GM18861 (cell line): ENCODE data around the gene WDR20.
"Not testable (repeated sequence)": the region's sequence is repeated elsewhere in the genome, so short reads cannot be mapped to it uniquely, and the experiment has no call there.

Experiments
- ATAC-seq: cut with Tn5 transposase; IDR thresholded peaks from one replicate; pipeline ENCODE4 v1.9.1; 2021; ENCODE audit not compliant: unreplicated experiment

WDR20 gene

DNA sequence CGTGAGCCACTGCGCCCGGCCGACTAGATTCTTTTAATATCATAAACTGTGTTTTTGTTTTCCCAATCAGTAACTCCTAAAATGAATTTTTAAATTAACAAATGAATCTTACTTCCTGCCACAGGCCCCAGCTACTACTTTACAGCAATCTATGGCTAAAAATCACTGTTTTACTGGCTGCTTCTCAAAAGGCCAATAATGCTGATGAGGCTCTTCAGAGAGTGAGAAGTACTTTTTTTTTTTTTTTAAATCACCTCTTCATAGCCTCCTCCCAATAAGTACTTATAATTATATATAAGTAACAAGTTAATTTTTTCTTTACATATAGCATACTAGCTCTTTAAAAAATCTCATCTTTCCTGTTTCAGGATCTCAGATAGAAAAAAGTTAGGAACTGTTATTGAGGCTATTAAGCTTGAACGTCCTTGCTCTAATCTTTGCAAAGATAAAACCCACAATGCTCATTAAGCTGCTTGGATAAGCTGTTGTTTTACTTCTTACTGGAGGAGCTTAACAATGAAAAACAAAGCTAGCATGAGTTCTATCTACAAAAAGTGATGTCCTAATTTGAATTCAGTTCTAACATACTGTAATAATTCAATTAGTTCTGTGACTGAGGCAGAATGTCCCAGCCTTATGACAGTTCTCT lies 12.8 kb upstream of the WDR20 start:
- ATAC-seq, result no peak

DNA sequence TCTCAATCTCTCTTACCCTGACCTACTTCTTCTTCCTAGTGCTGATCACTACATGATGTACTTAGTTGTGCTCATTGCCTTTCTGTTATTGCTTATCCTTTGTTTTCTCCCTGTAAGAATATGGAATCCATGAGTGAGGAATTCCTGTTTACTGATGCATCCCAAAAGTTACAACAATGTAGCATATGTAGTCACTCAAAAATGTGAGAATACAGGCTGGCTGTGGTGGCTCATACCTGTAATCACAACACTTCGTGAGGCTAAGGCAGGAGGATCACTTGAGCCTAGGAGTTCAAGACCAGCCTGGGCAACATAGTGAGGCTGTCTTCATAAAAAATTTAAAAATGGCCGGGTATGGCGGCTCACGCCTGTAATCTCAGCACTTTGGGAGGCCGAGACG lies 8.0 kb upstream of the WDR20 start:
- no peak for ATAC-seq

DNA sequence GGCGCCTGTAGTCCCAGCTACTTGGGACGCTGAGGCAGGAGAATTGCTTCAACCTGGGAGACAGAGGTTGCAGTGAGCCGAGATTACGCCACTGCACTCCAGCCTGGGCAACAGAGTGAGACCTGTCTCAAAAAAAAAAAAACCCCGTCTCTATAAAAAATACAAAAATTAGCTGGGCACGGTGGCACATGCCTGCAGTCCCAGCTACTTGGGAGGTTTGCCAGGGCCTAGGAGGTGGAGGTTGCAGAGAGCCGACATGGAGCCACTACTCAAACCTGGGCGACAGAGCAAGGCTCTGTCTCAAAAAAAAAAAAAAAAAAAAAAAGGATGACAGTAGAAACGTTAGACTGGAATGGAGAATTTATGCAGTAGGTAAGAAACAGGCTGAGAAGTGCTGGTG lies 5.7 kb upstream of the WDR20 start:
- not testable (repeated sequence) for ATAC-seq

DNA sequence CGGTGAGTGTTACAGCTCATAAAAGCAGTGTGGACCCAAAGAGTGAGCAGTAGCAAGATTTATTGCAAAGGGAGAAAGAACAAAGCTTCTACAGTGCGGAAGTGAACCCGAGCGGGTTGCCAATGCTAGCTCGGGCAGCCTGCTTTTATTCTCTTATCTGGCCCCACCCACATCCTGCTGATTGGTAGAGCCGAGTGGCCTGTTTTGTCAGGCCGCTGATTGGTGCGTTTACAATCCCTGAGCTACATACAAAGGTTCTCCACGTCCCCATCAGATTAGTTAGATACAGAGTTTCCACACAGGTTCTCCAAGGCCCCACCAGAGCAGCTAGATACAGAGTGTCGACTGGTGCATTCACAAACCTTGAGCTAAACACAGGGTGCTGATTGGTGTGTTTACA lies 5.0 kb upstream of the WDR20 start:
- ATAC-seq, result not testable (repeated sequence)

DNA sequence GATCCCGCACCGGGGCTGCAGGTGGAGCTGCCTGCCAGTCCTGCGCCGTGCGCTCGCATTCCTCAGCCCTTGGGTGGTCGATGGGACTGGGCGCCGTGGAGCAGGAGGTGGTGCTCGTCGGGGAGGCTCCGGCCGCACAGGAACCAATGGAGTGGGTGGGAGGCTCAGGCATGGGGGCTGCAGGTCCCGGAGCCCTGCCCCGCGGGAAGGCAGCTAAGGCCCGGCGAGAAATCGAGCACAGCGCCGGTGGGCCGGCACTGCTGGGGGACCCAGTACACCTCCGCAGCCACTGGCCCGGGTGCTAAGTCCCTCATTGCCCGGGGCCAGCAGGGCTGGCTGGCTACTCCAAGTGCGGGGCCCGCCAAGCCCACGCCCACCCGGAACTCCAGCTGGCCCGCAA lies 4.2 kb upstream of the WDR20 start:
- not testable (repeated sequence) for ATAC-seq

DNA sequence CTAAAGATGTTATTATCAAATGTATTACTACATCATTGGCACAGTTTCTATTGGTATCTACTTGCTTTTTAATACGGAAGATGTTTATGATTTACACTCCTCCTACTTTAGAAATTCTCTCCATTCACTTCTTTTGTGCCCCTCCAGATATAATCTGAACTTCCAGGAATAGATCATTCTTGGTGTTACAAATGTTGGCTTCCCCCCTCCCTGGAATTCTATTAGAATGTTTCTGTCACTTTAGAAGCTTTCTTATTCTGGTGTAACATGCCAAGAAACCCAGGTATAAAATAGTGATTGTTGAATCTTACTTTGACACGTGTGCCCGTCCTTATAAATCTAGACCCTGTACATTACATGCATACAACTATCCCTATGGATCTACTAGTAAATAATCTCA lies 1.2 kb upstream of the WDR20 start:
- no peak for ATAC-seq

DNA sequence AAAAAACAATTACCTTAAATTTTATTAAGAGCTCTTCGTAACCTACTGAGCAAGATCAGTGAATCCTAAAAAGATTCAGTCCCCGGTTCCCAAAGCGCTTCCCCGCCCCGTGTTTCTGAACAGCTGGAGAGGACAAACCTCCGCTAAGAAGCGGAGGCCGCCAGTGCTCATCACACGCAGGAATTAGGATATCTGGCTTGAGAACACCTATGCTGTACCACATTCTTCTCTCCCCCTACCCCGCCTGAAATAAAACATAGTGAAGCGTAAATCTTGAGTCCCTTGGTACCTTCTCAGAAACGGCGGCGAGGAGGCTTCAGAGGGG lies 774 bp upstream of the WDR20 start:
- no peak for ATAC-seq

DNA sequence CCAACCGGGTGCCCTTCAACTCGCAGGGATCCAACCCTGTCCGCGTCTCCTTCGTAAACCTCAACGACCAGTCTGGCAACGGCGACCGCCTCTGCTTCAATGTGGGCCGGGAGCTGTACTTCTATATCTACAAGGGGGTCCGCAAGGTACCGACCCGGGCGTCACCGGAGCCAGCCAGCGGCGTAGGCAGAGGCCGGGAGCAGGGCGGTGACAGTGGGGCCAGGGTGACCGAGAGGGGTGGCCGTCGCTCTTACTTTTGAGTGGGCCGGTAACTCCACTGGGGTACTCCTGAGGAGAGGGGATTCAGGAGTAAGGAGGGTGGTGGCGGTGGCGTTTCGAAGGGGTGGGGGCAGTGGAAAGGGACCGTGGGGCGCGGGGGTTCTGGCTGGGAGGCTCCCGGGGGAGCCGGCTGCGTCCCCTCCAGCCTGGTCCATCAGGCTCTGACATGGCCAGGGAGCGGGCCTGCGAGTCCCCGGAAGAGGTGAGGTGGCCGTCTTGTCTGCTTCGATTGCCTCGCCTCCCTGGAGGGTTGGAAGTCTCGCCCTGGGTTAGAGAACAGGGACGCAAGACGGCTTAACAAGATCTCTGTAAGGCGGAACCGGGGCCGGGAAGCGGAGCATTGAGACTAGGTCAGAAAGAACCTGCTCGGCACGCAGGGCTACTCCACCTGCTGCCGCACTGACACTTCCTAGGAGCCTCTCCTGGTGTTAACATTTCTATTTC lies 491 bp downstream of the WDR20 start:
- peak; percentile 17 for ATAC-seq

DNA sequence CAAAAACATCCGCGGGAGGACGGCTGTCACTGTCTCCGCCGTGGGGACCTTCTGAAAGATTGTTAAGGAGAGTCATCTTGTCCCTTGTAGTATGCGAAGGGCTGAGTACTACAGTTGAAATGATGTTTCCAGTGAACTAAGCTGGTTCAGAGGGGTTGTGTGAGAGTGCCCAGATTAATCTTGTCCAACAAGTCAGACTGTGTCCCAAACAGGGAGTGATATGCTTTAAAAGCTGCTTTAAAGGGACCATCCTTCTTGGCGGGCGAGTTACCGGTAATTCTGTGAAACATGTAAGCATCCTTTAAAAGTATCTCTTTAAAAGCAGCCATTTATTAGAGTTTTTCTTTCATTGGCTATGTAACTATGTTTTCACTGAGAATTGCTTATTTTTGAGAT lies 1.1 kb downstream of the WDR20 start:
- no peak for ATAC-seq

DNA sequence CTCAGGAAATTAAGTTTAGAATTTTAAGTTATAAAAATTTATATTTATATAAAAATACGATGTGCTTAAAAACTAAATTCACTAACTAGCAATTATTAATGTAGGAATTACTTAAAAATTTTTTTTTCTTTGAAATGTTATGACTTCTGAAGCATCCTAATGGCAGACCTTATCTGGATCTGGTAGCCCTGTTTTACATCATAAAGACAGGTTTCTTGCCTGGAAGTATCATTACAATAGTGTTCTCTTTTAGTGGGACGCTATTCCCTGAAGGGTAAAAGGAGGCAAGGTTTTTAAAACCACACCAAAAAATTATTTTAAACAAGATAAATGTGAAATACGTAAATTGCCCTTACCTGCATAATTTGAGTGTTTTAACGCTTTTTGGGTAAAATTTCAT lies 2.1 kb downstream of the WDR20 start:
- no peak for ATAC-seq

DNA sequence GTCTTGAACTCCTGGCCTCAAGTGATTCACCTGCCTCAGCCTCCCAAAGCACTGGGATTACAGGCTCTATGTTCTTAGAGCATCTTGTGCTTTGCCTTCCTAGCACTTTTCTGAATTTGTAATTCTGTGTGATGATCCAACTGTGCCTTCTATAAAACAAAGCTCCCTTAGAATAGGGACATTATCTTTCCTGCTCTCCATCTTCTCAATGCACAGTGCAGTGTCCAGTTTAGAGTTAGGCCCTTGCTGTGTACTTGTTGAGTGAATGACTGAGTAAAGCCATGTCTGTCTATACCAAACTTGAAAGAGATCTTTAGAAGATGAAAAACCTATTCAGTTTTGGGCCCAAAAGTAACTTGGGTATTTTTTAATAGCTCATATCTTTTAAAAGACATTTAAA lies 5.2 kb downstream of the WDR20 start:
- no peak for ATAC-seq

DNA sequence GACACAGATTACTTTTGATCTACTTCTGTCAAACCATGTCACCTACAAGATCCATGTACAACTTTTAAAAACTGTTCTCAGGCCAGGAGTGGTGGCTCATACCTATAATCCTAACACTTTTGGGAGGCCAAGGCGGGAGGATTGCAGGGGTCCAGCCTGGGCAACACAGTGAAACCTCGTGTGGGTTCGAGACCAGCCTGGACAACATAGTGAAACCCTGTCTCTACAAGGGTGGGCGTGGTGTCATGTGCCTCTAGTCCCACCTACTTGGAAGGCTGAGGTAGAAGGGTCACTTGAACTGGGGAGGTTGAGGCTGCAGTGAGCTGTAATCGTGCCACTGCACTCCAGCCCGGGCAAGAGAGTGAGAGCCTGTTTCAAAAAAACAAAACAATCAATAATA lies 5.7 kb downstream of the WDR20 start:
- ATAC-seq, result no peak

DNA sequence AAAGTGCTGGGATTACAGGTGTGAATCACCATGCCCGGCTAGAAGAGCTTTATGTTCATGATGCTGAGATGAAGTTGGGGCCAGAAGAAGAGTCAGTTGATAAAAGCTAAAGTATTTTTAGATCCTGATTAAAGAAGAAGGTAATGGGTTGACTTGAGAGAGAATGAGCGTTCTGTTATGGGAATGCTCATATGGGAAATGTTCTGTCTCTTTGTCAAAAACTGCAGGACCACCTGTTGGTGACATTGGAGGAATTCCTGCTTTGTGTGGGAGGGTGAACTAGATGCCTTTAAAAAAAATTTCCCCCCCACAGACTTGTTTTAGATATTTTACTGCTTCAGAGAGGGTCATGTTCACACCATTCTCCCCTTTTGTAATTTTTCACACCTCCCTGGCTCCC lies 6.7 kb downstream of the WDR20 start:
- no peak for ATAC-seq

DNA sequence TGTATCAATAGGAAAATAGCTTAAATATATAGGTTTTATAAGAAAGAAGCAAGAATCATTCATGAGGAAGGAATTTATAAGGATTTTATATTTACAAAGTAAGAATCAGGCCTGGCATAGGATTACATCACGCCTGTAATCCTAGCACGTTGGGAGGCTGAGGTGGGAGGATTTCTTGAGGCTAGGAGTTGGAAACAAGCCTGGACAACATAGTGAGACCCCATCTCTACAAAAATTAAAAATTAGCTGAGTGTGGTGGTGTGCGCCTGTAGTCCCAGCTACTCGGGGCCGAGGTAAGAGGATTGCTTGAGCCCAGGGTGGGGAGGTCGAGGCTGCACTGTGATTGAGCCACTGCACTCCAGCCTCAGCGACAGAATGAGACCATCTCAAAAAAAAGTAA lies 10.4 kb downstream of the WDR20 start:
- ATAC-seq, result no peak

DNA sequence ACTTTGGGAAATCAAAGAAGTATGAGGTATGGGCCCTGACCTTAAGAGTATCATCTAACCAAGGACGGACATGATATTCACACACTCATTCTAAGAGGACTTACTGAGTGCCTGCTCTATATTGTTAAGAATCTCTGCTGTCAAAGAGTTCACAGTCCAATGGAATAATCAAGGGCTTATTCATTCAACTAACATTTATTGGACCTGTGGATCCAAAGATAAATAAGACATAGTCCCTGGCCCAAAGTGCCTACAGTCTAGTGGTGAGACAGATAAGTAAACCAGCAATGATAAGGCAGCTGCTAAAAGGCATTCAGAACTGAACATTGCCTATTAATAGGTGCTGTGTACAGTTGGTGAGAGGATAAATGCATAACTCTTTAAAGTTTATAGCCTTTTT lies 11.0 kb downstream of the WDR20 start:
- ATAC-seq, result no peak

DNA sequence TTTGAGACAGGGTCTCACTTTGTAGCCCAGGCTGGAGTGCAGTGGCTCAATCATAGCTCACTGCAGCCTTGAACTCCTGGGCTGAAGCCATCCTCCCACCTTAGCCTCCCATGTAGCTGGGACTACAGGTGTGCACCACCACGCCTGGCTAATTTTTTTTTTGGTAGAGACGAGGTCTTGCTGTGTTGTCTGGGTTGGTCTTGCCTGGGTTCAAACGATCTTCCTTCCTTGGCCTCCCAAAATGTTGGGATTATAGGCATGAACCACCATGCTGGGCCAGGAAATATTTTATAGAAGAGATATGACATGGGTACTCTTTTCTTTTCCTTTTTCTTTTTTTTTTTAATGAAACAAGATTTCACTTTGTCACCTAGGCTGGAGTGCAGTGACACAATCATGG lies 11.7 kb downstream of the WDR20 start:
- not testable (repeated sequence) for ATAC-seq

DNA sequence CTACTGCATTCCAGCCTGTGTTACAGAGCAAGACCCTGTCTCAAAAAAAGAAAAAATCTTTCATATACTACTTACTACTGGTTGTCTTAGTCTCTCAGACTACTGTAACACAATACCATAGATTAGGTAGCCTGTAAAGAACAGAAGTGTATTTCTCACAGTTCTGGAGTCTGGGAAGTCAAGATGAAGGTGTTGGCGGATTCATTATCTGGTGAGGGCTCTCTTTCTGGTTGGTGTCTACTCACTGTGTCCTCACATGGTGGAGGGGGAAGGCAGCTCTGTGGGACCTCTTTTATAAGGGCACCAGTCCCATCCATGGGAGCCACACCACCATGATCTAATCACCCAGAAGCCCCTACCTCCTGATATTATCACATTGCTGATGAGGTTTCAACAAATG lies 14.4 kb downstream of the WDR20 start:
- no peak for ATAC-seq

DNA sequence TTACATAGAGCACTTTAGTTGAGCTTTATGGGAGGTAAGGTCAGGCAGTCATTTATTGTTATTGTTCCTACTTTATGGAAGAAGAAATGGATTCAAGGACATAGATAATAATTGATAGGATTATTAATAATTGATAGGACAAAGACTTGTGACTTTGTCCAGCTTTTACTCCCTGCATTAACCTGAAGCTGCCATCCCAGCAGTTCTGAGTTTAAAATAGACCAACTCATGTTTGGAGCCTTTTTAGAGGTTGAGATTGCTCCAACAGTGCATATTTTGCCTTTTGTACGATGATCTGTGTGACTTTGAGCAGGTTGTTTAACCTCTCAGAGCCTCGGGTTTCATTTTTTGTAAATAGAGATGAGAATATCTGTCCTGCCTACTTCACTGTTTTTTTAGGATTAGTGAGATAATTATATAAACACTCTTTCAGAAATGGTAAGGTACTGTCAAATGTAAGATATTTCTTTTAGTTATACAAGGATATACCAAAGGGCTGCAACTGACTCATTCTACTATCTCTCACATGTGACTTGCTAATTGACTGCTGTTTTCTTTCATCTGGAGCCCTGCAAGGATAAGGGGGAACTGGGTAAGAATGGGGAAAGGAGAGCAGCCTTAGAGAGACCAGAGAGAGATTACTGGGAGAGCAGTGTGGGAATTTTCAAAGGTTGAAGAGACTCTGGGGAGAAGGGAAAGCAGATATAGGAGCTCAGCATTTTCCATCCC lies 15.3 kb downstream of the WDR20 start:
- ATAC-seq, result no peak

DNA sequence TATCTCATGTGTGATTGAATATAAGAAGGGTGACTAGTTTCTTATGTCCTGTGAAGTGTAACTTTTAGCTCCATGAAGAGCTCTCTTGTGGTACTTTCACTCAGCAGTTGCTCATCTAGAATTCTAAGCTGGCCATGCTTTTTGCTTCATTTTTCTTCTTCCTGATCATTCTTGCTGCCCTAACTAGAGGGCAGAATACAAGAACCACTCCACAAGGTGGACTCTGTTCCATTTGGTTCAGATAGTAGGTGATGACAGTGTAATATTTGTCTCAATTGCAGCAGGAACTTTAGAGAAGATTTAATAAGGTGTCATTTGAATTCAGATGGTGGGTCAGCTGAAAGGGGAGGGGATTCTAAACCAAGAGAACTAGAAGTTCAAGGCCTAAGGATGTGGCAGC lies 17.6 kb downstream of the WDR20 start:
- ATAC-seq, result no peak

DNA sequence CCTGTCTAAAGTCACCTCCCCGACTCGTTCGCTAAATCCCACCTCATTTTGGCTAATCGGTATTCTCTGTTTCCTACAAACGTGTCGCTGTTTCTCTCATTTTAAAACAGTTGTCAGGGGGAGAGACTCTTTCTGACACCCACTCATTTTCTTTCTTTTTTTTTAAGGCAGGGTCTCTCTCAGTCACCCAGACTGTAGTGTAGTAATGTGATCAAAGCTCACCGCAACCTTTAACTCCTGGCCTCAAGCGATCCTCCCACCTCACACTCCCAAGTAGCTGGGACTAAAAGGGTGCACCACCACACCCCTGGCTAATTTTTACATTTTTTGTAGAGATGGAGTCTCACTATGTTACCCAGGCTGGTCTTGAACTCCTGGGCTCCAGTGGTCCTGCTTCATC lies 19.1 kb downstream of the WDR20 start:
- ATAC-seq, result no peak

DNA sequence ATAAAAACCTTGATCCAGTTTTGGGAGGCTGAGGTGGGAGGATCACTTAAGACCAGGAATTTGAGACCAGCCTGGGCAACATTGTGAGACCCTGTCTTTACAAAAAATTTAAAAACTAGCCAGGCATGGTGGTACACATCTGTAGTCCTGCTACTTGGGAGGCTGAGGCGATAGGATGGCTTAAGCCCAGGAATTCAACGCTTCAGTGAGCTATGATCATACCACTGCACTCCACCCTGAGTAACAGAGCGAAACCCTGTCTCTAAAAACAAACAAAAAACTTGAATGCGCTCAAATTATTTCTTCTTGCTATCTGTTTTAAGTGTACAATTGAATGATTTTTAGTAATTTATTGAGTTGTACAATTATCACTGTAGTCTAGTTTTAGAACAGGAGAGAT lies 20.1 kb downstream of the WDR20 start:
- ATAC-seq, result no peak

DNA sequence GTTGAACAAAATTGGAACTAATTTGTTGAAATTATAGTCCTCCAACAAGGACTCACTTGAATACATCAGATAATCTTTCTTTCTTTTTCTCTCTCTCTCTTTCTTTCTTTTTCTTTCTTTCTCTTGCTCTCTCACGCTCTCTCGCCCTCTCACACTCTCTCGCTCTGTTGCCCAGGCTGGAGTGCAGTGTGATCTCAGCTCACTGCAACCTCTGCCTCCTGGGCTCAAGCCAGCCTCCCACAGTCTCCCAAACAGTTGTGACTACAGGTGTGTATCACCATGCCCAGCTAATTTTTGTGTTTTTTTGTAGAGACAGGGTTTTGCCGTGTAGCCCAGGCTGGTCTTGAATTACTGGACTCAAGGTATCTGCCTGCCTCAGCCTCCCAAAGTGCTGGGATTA lies 22.8 kb downstream of the WDR20 start:
- no peak for ATAC-seq

DNA sequence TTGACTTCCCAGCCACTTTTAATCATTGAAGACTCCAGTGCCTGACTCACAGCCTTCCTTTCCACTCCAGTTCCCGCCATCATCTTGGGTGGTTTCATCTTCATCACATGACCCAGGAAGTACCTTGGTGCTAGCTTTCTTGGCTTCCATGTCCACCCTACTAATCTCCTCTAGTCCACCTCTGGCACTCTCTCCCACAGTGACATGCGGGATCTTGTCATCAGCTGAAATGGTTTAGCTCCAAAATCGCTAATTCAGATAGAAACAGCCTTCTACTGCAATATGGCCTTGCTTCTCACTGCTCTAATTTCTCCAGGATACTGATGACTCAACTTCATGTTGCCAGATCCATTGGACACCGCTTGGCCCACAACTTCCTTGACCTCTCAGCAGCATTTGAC lies 24.5 kb downstream of the WDR20 start:
- no peak for ATAC-seq
